ENCODE results near the gene AKAP13.
"Not testable (repeated sequence)": the region's sequence is repeated elsewhere in the genome, so short reads cannot be mapped to it uniquely, and the experiment has no call there.

AKAP13 gene

DNA sequence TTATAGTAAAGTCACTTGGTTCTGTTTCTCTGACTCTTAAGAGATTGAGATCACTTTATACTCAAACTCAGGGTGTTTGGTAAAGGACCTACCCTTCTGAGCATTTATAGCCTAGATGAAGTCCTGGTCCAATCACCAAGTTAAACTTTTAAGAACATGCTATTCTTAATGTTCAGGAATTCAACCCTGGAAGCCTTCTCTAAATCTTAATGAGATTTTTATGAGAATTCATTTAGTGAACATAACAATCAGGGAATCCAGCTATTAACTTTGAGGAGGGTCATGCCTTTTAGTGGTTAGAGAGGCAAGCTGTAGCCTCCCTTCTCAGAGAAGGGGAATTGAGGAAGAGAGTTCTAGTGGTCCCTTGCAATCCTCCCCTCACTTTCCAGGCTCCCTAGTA, 104.5 kb downstream of the AKAP13 start:
- not testable (repeated sequence) for DNase-seq

DNA sequence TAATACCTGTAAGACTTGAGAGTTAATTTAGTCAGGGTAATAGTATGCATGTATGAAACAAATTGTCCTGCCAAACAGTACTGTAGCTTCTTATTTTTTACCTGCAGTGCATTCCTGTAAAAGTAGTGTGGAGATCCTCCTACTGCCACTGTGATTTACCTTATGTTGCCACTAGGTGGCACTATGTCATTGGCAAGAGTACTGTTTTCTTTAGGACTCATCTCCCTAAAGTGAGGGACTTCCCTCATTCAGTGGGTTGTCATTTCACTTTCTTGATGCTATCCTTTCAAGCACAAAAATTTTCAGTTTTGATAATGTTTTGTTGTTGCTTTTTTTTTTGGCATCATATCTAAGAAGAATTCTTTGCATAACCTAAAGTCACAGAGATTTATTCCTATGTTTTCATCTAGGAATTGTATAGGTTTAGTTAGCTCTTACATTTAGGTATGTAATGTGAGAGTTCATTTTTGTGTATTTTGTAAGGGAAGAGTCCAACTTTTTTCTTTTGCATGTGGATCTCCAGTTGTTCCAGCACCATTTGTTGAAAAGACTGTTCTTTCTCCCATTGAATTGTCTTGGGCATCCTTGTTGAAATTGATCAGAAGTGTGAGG, 105.7 kb downstream of the AKAP13 start:
- DNase-seq: no peak

DNA sequence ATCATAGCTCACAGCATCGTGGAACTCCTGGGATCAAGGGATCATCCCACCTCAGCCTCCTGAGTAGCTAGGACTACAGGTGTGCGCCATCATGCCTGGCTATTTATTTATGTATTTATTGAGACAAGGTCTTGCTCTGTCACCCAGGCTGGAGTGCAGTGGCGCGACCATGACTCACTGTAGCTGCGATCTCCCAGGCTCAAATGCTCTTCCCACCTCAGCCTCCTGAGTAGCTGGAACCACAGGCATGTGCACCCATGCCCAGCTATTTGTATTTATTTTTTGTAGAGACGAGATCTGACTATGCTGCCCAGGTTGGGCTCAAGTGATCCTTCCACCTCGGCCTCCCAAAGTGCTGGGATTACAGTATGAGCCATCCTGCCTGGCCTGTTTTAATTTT, 107.4 kb downstream of the AKAP13 start:
- not testable (repeated sequence) for DNase-seq

DNA sequence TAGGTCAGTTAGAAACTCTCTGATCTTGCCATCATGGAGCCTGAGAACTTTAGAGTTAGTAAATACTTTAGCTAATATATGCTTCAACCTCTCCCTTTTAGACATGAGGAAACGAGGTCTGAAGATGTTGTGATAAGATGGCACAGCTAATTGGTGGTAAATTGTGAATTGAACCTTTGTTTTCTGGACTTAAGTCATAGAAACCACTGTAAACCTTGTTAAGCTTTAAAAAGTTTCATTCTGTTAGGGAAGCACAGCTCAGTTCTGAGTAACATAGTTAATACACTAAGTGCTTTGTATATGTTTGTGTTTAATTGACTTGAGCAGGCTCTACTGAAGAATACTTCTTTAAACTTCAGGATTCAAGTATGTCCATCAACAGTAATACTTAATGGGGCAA, 108.6 kb downstream of the AKAP13 start:
- DNase-seq: no peak

DNA sequence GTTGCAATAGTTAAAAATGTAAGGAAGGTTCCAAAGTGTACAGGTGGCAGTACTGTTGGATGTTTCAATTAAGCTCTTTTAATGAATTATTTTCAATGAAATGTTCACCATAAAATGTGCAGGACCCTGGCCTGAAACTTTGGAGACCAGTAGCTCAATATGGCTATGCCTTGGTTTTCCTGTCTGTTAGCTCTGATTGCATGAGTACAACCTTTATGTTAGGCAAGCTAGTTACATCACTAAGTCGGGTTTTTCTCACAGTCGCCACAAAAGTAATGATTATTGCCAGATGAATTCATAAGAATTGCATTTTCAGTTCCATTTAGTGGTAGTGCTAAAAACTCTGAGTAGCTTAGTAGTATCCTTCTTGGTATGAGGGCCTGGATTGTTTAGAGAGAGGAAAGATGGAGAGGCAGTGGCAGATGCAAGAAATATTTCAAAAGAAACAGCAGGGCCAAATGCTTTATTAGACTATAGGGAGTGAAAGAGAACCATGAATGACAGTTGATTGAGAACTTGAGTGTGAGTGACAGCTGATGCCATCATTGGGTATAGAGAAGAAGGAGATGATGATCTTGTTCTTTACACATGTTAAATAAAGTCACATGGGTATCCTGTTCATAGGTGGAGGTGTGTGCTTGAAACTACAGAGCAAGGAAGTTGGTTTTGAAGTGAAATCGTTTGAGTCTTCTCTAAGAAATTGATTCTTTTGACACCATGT, 109.5 kb downstream of the AKAP13 start:
- no peak for DNase-seq

DNA sequence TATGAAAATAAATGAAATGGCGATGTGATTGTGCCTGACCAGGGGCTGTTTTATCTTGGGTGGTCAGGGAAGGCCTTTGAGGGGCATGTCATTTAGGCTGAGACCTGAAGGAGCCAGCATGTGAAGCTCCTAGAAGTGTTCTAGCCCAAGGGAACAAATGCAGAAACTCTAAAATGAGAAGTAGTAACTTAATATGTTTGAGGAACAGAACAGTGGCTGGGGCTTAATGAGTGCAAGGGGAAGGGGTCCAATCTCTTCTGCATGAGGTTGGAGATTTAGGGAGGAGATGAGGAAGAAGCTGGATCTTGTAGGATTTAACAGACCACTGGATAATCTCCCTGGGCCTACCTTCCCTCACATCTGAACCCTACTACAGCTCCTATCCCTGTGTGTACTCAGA, 110.5 kb downstream of the AKAP13 start:
- no peak for DNase-seq

DNA sequence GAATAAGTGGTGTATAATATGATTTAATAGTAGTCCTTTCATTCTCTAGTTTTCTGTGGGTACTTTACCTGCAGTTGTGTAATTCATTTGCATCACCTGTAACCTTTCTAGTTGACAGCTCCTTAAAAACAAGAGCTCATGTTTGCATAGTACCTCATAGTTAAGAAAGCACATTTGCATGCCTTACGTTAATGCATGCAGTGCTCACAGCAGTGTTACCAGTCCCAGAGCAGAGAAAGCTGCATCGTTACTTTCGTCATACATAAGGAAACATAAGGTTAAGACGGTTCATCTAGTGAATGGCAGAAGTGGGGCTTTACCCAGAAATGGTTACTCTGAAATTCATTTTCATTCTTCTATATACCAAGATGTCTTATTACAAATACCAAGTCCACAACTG, 111.3 kb downstream of the AKAP13 start:
- DNase-seq: no peak

DNA sequence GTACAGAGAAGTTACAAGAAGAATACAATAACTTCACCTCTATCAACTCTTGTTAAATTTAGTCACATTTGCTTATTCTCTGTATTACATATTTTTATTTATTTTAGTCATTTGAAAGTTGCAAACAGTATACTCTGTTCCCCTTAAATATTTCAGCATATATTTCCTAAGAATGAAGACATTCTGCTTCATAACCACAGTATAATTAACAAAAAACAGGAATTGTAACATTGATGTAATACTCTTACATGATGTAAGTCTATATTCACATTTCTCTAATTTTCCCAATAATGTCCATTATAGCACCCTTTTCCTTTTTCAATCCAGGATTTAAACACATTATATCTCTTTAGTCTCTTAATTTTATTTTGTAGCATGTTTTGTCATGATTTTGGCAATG, 112.0 kb downstream of the AKAP13 start:
- no peak for DNase-seq

DNA sequence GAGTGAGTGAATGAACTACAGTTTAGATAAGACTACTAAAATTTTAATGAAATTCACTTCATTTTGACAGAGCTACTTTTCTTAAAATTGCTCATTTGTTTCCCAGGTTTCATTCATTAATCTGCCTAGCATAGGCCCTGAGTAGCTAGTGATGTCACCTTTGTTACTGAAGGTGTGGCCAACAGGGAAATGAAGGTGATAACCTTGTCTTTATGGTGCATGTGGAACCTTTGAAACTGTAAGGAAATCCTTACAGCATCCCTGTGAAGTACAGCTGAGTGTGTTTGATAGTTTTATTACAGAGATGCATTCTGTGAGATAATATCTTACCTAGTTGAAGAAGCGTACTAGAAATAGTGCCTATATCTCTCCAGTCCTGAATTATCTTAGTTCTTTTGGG, 112.9 kb downstream of the AKAP13 start:
- no peak for DNase-seq

DNA sequence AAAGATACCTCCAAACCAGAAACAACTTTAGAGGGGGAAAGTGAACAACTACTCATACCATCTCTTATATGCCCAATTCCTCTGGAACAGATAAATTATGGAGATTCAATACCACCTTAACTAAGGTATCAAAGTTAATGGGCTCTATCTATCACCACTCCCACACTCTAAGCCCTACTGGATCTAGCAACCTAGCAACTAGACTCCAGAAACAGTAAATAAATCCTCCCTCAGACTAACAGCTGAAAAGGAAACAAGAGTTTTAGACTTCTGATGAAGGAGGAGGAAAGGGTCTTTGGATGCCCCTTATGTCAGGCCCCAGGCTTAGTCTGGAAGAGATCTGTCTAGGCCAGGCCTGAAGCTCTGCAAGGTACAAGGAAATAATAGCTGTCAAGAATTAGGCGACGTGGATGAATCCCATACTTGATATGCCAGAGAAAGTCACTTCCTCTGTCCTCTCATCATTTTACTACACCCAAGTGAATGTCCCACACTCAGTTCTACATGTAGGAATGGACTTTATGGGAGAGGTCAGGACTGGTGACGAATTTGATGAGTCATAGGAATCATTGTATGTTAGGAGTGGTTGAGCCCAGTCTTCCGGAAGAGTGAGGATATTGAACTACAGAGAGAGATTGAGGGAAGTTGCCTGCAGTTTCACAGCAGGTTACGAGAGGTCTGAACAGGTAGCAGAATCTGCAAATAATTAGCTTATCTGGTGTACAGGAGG, 113.8 kb downstream of the AKAP13 start:
- no peak for DNase-seq

DNA sequence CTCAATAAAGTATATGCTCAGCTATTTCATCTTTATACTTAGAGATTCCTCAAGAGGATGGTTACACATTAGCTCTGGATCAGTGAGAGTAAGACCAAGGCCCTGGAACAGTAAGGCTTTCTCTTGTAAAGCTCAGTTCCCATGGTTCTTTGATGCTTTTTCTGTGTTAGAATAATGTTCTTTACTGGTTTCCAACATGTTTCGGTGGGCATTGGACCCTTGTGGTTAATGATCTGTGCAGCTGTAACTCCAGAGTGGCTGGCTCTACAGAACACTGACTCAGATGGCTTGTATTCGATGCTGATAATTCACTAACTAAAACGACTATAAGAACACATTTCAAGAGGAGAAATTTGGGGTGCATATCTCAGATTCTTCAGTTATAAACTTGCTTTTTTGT, 114.7 kb downstream of the AKAP13 start:
- DNase-seq: no peak

DNA sequence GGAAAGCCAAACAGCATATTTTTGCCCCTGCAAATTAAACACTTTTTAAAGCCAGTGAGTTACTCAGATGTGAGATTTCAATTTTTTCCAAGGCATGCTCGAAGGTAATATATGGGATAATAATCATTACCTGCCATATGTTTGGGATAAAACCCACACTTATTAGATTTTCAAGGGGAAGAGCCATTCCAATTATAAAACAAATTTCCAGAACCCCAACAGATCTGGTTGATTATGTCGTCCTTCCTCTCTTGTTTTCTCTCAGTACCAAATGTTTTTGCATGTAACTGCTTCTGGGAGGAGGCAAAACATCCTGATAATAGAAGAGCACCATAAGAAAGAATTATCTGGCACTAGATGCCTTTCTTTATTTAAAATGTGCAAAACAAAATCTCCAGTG, 115.1 kb downstream of the AKAP13 start:
- no peak for DNase-seq

DNA sequence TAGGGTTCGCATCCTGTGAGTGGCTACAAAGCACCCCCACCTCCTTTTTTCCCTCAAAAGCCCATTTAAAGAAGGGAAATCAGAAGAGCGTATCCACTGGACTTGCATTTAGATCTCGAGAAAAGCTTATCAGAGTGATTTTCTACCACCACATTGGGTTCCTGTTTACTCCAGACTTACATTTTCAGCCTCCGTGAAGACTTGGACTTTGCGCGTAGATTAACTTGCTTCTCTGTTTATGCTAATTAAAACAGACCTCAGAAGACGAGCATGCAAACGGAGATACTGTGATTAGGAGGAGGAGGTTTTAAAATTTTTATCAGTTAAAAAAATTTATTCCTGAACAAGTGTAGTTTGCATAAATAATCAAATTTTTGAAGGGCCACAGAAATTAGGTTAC, 115.7 kb downstream of the AKAP13 start:
- no peak for DNase-seq

DNA sequence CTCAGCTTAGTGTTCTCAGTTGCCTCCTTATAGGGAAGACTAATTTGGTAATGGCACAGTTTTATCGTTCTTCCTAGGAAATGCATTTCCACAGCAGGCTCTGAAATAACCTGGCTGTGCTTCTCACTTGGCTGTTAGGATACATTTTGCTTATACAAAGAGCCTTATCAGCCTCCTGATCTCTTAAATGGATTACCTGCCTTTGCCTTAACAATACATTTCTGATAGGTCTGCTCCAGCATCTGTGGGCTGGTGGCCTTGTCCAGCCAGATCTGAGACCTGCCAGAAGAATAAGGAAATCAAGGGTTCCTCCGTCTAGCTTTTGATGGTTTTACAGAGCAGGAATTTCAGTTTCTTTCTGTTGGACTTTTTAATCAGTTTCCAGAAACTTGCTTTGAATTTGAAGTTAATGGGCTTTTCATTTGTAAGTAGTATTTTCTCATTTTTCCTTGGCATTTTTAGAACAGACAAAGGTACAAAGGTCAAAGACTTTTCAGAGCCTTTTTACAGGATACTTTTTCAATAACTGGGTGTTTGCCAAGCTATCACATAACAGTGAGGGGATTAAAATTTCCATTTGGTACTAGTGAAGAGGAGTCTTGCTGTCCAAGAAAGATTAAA, 116.3 kb downstream of the AKAP13 start:
- no peak for DNase-seq

DNA sequence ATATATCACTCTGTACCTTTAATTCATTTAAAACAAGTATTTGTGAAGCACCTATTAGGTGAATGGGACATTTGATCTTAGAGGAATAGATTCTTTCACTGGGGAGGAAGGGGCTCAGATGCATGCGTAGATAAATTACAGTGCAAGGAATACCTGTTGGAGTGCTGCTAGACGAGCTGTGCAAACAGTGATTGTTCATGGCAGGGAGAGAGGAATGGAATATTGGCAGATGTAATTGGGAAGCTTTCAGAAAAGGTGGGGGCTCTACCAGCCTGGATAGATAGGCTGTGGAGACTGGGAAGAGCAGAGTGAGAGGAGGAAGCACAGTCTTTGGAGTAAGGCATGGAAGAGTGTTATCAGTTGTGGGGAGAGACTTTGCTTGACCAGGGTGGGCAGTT, 116.8 kb downstream of the AKAP13 start:
- no peak for DNase-seq

DNA sequence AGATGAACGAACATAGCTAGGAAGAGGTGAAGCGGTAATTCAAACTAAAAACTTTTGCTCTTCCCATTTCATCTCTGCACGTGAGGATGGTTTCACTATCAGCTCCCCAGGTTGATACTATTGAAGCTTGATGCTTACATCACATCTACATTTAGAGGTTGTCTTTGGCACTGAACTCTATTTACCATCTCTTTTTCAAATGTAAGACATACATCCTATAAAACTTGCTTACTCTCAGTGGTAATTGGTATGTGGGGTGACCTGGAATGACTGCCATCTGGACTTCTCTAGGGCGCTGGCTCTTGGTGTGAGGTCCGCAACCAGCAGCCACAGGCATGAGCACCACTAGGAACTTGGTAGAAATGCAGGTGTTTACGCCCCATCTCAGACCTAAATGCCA, 118.1 kb downstream of the AKAP13 start:
- DNase-seq: no peak

DNA sequence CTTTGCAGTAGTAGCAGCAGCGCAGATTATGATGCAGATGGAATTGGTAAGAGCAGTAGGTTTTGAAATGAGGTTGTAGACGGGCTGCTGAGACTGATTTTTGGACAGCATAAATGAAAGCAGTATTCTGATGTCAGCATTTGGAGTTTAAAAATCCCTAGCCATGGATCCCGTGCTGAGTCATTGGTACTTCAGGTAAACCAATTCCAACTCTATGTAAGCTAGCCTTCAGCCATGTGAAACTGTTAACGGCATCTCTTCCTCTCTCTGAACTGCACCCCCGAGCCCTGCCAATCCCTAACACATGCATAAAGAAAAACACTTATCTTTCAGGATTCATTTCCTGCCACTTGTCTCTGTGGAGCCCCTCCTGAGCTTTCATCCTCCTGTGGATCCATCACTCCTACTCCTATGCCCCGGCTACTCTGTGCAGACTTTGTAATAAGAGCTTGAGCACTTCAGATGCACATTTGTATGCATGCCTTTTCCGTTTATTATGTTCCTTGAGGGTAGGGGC, 119.0 kb downstream of the AKAP13 start:
- DNase-seq: no peak

DNA sequence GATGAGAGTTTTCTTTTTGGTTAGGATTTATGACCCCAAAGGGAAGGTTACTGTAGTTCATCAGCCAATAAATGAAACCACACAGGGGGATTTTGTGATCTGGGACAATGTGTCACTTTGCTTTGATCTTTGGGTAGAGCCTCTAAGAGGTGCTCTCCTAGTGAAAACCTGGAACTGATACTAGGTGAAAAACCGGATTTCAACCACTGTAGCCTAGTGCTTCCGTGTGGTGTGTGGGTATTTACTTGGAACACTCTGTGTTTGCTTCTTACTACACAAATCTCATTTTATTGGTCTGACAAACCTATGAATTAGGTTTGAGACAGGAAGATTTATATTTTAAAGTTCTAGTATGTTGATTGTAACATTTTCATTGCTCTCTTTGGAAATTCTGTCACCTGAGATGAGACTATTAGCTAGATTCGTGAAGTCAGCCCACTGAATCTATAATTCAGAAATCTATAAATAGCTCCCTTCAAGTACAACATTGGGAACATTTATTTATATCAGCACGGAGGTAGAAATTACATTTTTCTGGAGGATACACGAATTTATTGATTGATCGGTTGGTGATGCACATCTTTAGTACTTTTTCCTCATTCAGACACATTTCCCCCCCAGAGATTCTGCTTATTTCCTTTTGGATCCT, 119.8 kb downstream of the AKAP13 start:
- DNase-seq: no peak

DNA sequence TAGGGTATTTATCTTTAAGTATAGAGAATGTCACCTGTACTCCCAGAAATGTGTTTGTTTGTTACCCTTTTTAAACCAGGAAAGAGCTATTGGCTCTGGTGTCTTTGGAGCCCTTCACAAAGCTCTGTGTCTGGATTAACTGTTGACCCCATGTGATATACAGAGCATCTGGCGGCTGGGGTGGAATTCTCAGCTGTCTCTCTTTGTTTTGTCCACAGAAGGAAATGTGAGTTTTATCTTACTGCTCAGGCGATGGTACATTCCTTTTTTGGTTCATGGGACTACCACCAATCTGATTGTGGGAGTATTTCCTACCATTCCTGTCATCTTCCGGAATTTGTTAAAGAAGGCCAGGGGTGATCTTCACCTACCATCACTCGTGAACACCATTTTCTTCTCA, 120.3 kb downstream of the AKAP13 start:
- no peak for DNase-seq

DNA sequence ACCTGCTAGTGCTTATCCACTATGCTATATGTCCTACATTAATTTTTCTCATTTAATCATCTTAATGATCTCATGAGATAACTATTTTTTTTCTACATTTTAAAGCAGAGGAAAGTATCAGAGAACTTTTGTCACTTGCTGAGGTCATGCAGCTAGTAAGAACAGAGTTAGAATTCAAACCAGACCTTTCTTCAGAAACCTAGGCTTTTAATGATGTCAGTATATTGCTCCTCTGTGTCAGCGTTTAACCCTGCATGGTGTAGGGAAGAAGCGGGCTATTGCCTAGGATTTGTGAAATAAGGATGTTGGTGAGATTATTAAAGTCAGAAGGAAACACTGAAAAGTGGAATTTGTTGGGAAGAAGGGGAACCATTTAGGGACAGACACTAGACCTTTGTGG, 121.2 kb downstream of the AKAP13 start:
- DNase-seq: no peak

DNA sequence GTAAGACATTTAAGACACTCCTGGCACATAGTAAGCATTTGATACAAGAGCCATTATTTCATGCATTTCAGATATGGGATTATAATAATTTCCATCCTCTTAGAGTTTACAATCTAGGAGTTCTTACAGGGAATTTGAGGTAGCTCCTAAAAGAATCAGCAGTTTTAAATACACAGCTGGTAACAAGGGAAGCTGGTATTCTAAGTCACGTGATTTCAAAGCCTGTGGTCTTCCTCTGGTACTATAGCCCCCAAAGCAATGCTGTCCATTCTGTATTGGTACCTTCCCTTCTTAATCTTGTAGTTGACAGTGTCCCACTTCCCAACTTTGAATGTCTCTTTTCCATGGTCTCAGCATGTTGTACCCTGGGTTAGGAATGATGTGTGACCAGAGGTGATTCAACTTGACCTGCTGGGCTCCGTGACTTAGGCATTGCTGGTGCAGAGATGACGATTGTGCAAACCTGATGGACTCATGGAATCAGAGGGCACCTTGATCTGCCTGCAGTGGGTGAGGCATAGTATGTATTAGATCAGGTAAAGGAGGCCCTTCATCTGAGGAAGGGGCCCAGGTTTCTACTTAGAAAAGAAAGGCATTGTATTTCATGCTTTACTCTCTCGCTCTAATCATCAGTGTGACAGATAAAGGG, 122.9 kb downstream of the AKAP13 start:
- DNase-seq: no peak
